ENCODE measurements around the gene RBM10.

GRCh38 chrX:47229427-47229826 lies 84.4 kb downstream of the RBM10 start:
- TF ChIP-seq CTCF (IDR thresholded peaks at IDR 0.05; ENCODE audit: insufficient read depth, low read length, poor library complexity, severe bottlenecking) (no peak), EZH2phosphoT487 (conservative IDR thresholded peaks at IDR 0.05; ENCODE audit: low read length) (no peak)

All from SU-DHL-6 (cell line).